LHCN-M2 (cell line): ENCODE measurements around the gene SLC16A8. TPM values are rescaled to one million over a fixed set of nuclear protein-coding genes. Genes with fewer than 3 reads are reported as not detected.
"Not testable (repeated sequence)": the region's sequence is repeated elsewhere in the genome, so short reads cannot be mapped to it uniquely, and the experiment has no call there.

Experiments
- DNase-seq: peaks from one replicate; pipeline ENCODE4 v3.0.0-alpha.2; 2012; ENCODE audit warnings: low read depth
- total RNA-seq: library from RNA; depleted of rRNA; stranded (reverse); fragments of >200 nt; gene quantifications from 2 replicates; pipeline ENCODE4 v1.2.3, GENCODE V29; 2014

SLC16A8 gene
- total RNA-seq, 1 experiment from 2014 or later: not detected

DNA sequence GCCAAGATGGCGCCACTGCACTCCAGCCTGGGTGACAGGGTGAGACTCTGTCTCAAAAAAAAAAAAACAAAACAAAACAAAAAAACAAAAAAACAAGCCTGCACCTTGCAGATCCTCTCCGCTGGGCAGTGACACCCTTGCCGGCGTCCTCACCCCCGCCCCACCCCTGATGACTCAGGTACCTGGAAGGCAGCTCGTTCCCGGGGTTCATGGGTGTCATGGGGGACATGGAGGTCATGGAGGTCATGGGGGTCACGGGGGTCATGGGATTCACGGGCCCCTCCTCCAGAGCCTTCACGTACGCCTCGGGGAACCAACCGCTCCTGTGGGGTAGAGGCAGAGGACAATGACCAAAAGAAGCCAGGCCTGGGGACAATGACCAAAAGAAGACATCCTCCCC lies 3.0 kb upstream of the SLC16A8 start:
- no peak for DNase-seq

DNA sequence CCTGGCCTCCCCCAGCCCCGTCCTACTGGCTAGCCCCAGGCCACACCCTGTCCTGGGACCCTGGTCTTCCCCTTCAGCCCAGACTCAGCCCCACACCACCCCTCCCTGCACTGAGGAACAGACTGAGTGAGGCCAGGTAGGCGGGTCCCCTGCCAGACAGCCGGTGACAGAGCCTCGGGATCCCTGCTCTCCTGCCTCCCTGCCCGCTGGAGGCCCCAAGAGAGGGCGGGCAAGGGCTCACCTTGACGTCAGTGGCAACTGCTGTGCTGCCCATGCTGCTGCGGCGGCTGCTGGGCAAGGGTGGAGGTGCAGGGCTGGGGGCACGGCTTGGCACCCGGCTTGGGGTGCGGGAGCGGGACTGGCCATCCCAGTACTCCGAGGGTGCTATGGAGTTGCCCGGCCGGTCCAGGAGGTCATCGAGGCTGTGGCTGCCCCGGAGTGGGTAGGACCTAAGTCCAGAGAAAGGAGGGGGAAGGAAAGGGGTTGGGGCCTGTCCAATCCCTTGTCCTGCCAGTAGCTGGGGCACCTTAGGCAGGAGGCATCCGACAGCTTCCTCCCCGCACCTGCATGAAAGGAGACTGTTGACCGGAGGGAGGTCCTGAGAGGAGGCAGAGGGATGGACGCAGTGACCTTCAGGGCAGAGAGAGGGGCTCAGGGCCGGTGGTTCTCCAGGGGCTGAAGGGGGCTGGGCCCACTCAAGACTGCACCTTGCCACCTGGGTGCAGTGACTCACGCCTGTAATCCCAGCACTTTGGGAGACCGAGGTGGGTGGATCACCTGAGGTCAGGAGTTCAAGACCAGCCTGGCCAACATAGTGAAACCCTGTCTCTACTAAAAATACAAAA lies 2.2 kb upstream of the SLC16A8 start:
- DNase-seq: no peak

DNA sequence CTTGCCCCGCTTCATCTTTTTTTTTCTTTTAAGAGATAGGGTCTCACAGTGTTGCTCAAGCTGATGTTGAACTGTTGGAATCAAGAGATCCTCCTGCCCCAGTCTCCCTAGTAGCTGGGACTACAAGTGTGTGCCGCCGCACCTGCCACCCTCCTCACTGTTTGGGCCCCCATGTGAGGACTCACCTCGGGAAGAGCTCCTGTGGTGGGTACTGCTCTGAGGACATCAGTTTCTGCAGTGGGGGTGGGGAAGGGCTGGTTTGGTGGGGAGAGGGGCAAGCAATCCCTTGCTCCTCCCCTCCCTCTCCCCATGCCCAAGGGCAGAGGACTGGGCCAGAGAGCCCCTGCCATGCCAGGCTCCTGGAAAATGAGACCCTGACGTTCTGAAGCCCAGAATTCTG lies 1.5 kb upstream of the SLC16A8 start:
- no peak for DNase-seq

DNA sequence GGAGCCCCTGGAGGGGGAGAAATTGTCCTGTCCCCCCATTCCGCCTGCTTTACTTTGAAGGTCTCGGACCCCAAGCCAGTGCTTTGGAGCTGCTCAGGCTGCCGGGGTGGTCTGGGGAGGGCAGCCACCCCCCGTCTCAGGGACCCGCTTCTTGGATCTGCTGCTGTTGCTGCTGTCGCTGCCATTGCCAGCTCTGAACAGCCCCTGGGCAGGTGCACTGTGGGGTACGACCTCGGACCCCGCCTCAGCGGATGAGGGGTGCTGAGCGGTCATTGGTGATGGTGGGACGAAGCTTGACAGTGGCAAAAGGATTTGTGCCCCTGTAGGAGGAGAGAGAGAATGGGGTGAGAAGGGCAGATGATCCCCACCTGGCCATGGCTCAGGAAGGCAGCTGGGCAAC lies 1.1 kb upstream of the SLC16A8 start:
- DNase-seq: no peak

- no peak for DNase-seq
Measured at GRCh38 chr22:38082986-38083710, 836 bp downstream of the SLC16A8 start.

DNA sequence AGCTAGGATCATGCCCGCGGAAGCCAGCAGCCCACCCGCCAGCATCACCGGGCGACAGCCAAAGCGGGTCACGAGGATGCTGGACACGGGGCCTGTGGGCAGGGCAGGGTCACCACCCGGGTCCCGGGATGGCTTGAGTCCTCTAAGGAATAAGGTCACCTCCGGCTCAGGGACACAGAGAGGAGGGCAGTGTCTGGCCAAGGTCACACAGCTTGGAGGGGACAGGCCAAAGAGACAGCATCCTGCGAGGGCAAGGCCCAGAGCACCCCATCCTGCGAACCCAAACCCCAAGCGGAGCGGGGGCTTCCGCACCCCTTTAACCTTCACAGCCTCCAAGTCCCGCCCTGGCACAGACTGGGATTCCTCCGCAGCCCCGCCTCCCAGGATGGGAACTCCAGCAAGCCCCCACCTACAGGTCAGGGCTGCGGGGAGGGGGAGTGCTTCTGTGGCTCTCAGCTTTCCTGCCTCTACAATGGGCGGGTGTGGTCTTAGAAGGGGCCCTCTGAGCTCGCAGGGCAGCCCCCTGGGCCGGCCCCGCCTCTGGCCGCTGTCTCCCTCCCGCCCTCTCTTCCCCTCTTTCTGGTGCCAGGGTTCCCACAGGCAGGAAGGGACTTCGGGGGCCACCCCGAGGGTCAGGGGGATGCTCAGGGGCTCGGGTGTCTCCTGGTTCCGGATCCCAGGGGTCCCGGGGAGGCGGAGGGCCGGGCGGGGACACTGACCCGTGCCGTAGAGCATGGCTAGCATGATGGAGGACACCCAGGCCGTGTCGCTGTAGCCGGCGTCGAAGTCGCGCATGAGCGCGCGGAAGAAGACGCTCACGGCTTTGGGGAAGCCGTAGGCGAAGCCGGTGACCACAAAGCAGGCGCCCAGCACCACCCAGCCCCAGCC lies 1.8 kb downstream of the SLC16A8 start:
- DNase-seq: no peak

- no peak for DNase-seq
Measured at GRCh38 chr22:38081636-38081940, 2.4 kb downstream of the SLC16A8 start.

DNA sequence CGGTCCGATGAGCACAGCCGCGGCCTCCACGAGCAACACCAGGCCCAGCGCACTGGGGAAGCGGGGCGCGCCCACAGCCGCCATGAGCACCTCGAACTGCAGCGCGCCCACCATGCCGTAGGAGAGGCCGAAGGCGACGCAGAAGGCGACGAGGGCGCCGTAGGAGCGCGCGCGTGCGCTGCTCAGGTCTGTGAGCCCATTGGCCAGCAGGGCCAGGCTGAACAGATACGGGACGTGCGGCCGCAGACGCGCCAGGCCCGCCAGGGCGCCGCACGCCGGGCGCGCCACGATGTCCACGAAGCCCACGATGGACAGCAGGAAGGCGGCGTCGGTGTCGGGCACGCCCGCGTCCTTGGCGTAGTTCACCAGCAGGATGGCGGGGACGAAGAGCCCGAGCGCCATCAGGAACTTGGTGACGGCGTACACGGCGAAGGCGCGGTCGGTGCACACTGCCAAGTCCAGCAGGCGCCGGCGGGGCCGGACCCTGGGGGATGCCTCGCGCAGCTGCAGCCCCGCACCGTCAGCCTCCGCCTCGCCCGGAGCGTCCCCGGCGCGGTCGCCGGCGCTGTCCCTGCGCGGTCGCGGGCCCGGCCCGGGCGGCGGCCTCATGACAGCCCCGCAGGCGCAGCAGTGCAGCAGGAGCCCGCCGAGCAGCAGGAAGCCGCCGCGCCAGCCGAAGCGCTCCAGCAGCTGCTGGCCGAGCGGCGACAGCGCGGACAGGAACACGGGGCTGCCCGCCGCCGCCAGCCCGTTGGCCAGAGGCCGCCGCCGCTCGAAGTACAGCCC lies 2.9 kb downstream of the SLC16A8 start:
- no peak for DNase-seq

DNA sequence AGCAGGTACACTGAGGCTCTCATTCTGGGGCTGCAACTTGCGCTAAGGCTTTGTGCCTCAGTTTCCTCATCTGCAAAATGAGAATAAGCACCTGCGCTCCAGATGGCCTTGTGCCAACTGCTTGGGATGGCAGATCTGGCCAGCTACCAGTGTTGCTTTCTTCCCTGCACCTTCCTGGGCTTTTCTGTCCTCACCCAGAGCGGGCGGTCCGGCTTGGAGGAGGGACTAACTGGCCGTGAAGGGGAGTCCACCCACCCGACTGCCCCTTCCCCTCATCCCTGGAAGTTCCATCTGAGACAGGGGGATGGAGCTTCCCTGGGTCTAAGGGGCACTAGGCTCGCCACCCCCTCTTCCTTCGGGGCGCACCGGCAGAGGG lies 3.5 kb downstream of the SLC16A8 start:
- DNase-seq: no peak

DNA sequence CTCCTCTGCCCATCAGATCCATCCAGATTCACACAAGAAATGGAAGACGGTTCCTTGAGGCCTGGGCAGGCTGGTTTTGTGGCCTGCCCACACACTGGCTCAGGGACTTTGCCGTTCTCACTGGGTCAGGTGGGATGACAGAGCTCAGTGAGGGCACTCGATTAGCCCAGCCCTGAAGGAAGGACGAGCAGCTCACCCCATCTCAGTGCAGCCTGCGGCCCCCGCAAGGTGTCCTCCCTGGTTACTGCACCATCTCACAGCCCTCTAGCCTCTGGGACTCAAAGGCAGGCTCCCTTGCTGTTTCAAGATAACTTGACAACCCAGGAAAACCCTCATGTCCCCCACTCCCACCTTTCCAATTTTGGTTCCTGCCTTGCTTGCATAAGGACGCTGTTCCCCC lies 4.2 kb downstream of the SLC16A8 start:
- no peak for DNase-seq

DNA sequence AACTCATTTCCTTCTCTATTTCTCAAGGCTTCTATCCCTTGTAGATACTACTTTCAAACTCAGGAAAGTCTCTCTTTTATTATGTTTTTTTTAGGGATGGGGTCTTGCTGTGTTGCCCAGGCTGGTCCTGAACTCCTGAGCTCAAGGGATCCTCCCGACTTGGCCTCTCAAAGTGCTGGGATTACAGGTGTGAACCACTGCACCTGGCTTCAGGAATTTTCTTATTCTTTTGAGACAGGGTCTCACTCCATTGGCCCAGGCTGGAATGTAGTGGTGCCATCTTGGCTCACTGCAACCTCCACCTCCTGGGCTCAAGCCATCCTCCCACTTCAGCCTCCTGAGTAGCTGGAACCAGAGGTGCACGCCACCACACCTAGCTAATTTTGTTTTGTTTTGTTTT lies 4.8 kb downstream of the SLC16A8 start:
- DNase-seq: not testable (repeated sequence)

DNA sequence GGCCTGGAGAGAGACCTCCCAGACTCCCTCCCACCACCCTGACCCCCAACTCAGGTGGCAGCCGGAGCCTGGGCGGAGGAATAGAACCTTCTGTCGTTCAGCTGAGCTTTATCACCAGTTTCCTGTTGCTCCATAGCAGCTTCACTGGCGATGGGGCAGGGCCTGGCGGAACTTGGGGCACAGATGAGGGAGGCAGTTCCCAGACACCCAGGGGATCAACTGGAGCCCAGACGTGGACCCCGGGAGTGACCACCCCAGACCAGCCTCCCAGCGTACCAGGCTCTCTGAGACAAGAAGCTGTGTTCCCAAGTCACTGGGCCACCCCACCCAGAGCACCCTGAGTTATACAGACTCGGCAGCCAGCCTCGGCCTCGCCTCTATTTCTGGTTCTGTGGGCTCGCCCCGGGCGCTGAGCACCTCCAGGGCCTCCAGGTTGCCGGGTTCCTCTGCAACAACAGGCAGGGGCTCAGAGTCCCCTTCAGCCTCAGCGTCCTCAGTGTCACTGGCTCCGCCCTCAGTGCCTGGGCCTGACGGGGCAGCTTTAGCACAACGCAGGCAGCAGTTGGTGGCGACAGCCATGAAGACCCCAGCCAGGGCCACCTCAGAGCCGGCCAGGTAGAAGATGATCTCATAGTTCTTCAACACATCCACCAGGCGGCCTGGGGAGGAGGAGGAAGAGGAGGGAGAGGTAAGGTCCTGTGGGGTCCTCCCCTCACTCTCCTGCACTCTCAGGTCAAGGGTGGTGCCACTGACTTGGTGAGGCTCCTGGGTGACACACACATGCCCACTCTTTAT lies 5.7 kb downstream of the SLC16A8 start:
- DNase-seq: no peak

- no peak for DNase-seq
Measured at GRCh38 chr22:38077595-38077994, 6.4 kb downstream of the SLC16A8 start.

- DNase-seq: no peak
Measured at GRCh38 chr22:38077096-38077495, 6.9 kb downstream of the SLC16A8 start.

- no peak for DNase-seq
Measured at GRCh38 chr22:38075961-38076360, 8.0 kb downstream of the SLC16A8 start.

DNA sequence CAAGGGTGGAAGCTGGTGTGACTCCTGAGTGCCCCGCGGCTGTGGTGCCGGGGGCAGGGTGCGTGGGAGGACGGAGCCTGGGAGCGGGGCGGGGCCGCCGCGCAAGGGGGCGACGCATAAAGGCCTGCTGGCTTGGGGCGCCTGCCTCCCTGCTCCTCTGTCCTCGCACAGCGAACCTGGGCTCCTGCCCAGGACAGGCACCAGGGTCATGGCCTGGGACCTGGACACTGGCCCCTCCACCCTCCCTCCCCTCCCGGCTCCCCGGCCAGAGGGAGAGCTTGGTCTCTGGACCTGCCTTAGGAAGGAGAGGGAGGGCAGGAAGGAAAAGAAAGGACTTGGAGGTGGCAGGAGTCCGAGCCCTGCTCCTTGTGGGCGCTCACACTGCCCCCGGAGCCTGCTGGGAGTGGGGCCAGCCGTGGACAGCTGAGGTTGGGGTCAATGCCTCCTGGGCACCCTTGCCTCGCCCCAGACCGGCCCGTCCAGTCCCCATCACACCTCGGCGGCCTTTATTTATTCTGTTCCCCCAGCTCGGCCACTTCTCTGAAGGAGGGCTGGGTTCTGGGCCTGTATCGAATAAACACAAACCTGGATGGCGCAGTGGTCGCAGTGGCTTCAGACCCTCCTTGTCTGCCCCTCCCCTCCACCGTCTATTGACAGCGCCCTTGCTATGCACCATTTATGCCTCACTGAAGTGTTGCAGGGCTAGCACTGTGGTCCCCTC lies 8.7 kb downstream of the SLC16A8 start:
- no peak for DNase-seq

- DNase-seq: no peak
Measured at GRCh38 chr22:38074181-38075104, 9.5 kb downstream of the SLC16A8 start.

DNA sequence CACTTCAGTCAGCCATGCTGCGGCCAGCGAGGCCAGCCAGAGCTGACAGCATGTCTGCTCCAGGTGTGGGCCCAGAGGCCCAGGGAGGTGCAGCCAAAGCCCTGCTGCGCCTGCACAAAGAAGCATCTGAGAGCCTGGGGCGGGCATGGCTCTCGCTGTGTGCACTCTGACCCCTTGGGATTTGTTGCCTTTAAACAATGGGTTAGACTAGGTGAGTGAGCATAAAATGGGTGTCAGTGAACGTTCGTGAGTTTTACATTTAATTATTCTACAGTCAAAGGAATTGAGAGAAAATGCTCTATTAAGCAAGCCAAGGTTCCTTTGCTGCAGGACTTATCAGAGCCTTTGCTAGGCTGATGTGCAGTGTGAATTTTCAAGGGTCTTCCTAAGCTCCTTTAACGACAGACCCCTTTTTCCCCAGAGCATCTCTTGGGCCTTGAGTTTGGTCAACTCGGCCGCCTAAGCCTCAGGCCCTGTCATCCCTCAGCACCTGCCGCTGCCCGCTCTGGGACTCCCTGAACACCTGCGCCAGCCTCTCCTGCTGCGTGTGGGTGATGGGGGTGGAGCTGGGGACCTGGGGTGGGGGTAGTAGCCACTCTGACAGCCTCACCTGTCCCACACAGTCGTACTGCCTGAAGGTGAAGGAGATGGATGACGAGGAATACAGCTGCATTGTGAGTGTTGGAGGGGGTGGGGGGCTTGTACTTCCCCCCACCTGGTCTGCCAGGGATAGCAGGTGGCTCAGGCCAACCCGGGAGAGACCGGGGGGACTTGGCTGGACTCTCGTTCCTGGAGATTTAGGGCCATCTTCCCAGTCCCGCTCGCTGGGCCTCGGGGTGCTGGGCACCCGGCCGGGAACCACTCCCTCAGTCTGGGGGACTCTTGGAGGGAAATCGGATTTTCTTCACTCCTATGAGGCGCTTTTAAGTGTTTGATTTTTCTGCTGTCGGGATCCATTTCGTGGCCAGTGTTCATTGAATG lies 10.5 kb downstream of the SLC16A8 start:
- DNase-seq: no peak
